ENCODE data around the gene PRKCD. TPM values are rescaled to one million over a fixed set of nuclear protein-coding genes. Genes with fewer than 3 reads are reported as not detected.

Gene PRKCD
- total RNA-seq, 2 donors from 2014 or later, result 11.1 to 14.8 TPM

GRCh38 chr3:53160061-53160659 lies 849 bp upstream of the PRKCD start:
- peaks cover 0 to 59% of the 10 kb centered on the region in 2 donors for H3K4me1 ChIP-seq
- H3K27me3 ChIP-seq, result no peaks in the 10 kb centered on the region
- no peaks in the 10 kb centered on the region for H3K36me3 ChIP-seq
- H3K4me3 ChIP-seq, result peak overlapping the region; percentile 83 to 93
- H3K27ac ChIP-seq, result peak overlapping the region; percentile 88 to 92
- H3K9me3 ChIP-seq, result no peaks in the 10 kb centered on the region
- TF ChIP-seq, protein P1, sequence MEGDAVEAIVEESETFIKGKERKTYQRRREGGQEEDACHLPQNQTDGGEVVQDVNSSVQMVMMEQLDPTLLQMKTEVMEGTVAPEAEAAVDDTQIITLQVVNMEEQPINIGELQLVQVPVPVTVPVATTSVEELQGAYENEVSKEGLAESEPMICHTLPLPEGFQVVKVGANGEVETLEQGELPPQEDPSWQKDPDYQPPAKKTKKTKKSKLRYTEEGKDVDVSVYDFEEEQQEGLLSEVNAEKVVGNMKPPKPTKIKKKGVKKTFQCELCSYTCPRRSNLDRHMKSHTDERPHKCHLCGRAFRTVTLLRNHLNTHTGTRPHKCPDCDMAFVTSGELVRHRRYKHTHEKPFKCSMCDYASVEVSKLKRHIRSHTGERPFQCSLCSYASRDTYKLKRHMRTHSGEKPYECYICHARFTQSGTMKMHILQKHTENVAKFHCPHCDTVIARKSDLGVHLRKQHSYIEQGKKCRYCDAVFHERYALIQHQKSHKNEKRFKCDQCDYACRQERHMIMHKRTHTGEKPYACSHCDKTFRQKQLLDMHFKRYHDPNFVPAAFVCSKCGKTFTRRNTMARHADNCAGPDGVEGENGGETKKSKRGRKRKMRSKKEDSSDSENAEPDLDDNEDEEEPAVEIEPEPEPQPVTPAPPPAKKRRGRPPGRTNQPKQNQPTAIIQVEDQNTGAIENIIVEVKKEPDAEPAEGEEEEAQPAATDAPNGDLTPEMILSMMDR (IDR thresholded peaks at IDR 0.05), result peak in 1 of 2 donors; percentile 16
- DNase-seq (ENCODE audit: low spot score), result no peak

DNA sequence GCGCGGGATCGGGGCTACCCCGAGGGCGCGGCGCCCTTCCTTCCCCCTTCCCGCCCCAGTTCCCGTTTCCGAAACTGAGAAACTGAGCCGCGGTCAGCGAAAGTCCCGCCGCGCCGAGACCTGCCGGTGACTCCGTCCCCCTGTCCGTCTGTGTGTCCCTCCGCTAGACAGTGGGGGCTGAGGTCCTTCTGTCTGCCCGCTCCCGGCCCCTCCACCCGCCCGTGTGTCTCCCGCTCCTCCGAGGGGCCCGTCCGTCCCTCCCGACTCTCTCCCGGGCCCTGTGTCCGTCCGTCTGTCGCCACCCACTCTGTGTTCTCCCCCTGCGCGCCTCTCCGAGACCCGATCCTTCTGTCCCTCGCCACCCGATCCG lies 426 bp downstream of the PRKCD start:
- peak overlapping the region; percentile 88 to 92 for H3K27ac ChIP-seq
- H3K4me1 ChIP-seq, result peaks cover 0 to 61% of the 10 kb centered on the region in 2 donors
- no peaks in the 10 kb centered on the region for H3K36me3 ChIP-seq
- TF ChIP-seq, protein P1 (IDR thresholded peaks at IDR 0.05), result no peak
- no peaks in the 10 kb centered on the region for H3K9me3 ChIP-seq
- peak overlapping the region; percentile 83 to 93 for H3K4me3 ChIP-seq
- DNase-seq (ENCODE audit: low spot score), result no peak
- H3K27me3 ChIP-seq, result no peaks in the 10 kb centered on the region

- Histone ChIP-seq H3K4me1 (peaks cover 0 to 62% of the 10 kb centered on the region in 2 donors), H3K36me3 (no peaks in the 10 kb centered on the region), H3K27ac (peak overlapping the region; percentile 88 to 92), H3K9me3 (no peaks in the 10 kb centered on the region), H3K27me3 (no peaks in the 10 kb centered on the region), H3K4me3 (peak overlapping the region; percentile 83 to 93)
- TF ChIP-seq, protein P1 (IDR thresholded peaks at IDR 0.05), result no peak
- DNase-seq (ENCODE audit: low spot score), result no peak
Measured at GRCh38 chr3:53161820-53162671, 1.0 kb downstream of the PRKCD start.

DNA sequence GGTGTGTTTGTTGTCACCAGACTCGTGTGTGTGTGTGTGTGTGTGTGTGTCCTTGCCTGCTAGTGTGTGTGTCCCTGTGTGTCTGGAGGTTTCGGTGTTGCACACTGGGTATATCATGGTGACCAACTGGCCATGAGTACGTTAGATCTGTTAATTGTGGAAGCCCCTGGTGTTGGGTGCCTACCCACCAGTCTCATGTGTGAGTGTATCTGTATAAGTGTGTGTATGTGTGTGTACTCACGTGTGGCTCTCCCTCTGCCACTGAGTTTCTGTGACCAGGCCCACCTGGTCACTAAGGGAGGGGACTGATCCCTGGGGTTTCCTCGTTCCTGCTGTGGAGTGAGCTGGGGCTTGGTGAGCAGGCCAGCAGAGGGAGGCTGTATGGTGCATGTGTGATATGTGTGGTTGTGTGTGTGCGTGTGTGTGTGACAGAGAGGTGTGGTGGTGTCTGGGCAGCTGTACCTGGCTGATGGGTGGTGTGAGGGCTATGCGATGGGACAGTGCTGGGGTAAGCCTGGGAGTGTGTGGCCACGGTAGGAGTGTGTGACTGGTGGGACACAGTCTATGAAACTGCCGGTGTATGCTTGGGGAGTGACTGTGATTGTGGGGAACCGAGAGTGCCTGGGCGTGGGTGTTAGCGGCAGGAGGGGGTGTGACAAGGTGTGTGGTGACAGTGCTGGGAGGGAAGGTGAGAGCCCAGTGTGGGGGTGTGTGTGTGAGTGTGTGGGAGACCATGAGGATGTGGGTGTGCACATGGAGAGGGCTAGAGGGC lies 1.8 kb downstream of the PRKCD start:
- no peak for DNase-seq (ENCODE audit: low spot score)
- Histone ChIP-seq H3K36me3 (no peaks in the 10 kb centered on the region), H3K27ac (peak overlapping the region; percentile 88 to 92), H3K27me3 (no peaks in the 10 kb centered on the region), H3K4me1 (peaks cover 0 to 69% of the 10 kb centered on the region in 2 donors), H3K9me3 (no peaks in the 10 kb centered on the region), H3K4me3 (peak overlapping the region in 1 of 2 donors; percentile 93)
- TF ChIP-seq, protein P1 (IDR thresholded peaks at IDR 0.05), result no peak

DNA sequence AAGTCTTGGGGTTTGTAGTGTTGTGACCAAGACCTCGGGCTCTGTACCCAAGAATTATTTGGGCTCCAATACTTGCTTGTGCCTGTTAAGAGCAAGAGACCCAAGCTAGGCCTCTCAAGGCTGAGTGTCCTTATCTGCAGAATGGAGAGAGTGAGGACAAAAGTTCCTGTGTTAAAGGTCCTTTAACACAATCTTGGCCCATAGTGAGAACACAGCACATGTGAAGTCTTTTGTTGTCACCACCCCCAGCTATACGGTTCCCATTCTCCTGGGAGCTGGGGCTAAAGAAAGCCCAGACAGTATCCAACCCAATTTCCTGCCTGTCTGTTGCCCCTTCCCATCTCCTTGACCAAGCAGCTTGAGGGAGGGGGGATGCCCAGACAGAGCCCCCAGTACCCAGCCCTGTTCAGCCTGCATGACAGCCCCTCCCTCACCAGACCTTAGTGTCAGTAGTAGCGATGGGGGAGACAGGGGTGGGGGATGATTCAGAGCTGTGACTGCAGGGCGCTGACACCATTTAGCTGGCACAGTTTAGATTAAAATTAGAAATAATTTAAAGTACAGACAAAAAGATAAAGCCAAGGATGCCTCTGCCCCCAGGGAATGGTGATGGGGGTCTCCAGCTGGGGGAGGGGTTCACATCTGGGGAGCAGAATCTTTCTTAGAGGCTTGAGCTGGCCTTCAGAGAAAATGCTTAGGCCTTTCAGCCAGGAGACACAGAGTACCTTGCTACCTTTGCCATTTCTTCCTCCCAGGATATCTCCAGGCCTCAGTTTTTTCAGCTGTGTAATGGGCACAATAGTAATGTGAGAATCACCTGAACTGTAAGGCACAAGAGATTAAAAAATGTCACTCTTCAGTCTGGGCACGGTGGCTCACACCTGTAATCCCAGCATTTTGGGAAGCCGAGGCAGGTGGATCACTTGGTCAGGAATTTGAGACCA lies 2.7 kb downstream of the PRKCD start:
- Histone ChIP-seq H3K4me3 (no peak overlapping the region), H3K27me3 (no peaks in the 10 kb centered on the region), H3K36me3 (no peaks in the 10 kb centered on the region), H3K9me3 (no peaks in the 10 kb centered on the region), H3K27ac (peak overlapping the region; percentile 88 to 92), H3K4me1 (peaks cover 0 to 74% of the 10 kb centered on the region in 2 donors)
- TF ChIP-seq, protein P1 (IDR thresholded peaks at IDR 0.05), result no peak
- no peak for DNase-seq (ENCODE audit: low spot score)
